Caki2 (cell line): ENCODE data around the gene TMEM108. TPM values are rescaled to one million over a fixed set of nuclear protein-coding genes. Genes with fewer than 3 reads are reported as not detected.

ENCODE experiments used
- DNase-seq: peaks from one replicate; pipeline ENCODE4 v3.0.0-alpha.2; 2015; ENCODE audit warnings: low read depth
- in situ Hi-C: cut with HindIII; loops from 2 replicates; pipeline ENCODE4 v1.10.0; 2016; ENCODE audit warnings: low sequenced_read_pairs, low pct_unique_long_range_greater_than_20kb, mixed read lengths
- total RNA-seq: library from RNA; depleted of rRNA; stranded (reverse); fragments of >200 nt; shearing (Covaris generic); gene quantifications from 2 replicates; pipeline ENCODE4 v1.2.3, GENCODE V29; 2014; ENCODE audit warnings: low replicate concordance

Gene TMEM108
- total RNA-seq, 1 experiment from 2014 or later, result not detected

- no peak for DNase-seq
- in situ Hi-C loops, result no loop called here
Observed at GRCh38 chr3:133404920-133405319, 366.7 kb downstream of the TMEM108 start.

DNA sequence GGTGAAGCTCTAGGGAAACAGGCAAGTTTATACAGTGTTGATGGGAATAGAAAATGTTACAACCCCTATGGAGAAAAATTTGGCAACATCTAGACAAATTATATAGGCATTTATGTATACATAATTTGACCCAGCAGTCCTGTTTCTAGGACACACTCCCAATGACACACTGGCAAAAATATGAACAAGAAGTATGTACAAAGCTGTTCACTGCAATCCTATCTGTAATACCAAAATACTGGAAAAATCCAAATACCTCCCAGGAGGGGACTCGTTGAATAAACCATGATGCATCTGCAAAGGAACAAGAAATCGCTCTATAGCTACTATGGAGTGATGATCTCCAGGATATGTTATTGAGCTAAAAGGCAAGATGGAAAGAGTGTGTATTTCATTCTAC is 370.2 kb downstream of the TMEM108 start:
- DNase-seq, result no peak
- in situ Hi-C loops, result no loop called here

- in situ Hi-C loops, result no loop called here
- peak; percentile 29 for DNase-seq
Observed at GRCh38 chr3:133408961-133409360, 370.8 kb downstream of the TMEM108 start.

DNA sequence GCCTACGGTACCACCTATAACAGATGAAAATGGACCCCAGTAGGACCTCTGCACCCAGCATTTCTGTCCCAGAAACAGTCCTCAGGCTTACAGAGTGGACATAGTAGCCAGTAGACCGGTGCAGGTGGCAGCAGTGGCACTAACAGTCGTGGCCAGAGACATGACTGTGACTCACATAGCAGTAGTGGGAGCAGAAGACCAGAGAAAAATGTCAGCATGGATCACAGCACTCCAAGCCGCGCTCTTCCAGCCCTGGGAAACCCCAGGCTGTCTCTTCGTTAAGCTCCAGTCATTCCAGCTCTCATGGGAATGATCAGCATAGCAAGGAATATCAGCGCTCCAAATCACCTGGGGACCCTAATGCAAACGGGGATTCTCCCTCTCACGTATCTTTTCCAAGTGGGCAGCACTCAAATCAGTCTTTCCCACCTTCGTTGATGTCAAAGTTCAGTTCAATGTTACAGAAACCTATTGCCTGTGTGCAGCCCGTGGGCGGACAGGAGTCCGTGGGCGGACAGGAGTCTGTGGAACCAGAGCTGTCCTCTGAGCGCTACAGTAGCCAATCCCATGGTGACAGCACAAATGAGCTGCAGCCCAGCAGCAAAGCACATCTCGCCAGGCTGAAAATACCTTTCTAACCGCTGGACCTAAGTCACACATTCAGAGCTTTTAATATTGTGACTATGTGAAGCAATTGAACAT is 372.2 kb downstream of the TMEM108 start:
- no peak for DNase-seq
- in situ Hi-C loops, result no loop called here

DNA sequence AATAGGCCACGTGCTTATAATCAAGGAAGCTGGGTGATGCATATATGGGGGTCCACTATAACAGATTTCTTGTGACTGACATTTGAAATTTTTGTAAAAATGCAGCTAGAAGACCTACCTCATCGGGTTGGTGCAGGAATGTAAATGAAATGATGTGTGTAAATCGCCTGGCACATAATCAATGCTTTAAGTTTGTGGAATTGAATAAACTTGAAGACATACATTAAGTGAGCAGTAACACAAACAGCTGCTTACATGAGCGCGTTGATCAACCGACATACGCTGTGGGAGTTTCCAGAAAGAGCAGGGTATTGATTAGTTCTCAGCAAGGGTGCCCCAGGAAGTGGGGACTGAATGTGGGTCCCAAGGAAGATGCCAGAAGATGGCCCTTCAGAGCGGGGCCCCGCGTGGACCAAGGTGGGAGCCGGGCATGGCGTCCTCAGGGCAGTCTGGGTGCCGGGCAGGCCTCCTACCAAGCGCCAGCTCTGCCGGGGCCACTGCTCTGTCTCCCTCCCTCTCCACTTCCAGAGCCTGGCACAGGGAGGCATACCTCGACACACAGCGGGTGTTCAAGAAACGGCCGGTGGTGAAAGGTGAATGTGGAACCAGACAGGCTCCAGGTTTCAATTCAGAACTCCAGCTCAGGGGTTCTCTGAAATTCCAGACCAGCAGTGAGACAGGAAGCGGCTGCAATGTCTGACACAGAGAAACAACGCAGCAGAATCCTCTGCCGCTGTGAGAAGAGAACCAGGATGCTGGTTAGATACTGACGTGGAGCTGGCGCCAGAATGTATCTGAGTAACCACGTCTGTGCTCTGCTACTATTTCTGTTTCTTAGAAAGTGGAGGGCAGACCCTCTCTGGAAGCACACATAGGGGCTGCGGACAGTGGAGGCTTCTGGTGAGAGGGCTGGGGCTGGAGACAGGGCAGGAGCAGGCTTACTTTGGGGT is 374.3 kb downstream of the TMEM108 start:
- no peak for DNase-seq
- in situ Hi-C loops, result no loop called here

- in situ Hi-C loops, result no loop called here
- DNase-seq, result no peak
Observed at GRCh38 chr3:133413161-133414020, 375.2 kb downstream of the TMEM108 start.

- no peak for DNase-seq
- in situ Hi-C loops, result no loop called here
Observed at GRCh38 chr3:133414021-133414392, 375.8 kb downstream of the TMEM108 start.

- in situ Hi-C loops, result no loop called here
- DNase-seq, result no peak
Observed at GRCh38 chr3:133418361-133418760, 380.2 kb downstream of the TMEM108 start.

GRCh38 chr3:133419151-133419909 is 381.1 kb downstream of the TMEM108 start:
- DNase-seq, result no peak

DNA sequence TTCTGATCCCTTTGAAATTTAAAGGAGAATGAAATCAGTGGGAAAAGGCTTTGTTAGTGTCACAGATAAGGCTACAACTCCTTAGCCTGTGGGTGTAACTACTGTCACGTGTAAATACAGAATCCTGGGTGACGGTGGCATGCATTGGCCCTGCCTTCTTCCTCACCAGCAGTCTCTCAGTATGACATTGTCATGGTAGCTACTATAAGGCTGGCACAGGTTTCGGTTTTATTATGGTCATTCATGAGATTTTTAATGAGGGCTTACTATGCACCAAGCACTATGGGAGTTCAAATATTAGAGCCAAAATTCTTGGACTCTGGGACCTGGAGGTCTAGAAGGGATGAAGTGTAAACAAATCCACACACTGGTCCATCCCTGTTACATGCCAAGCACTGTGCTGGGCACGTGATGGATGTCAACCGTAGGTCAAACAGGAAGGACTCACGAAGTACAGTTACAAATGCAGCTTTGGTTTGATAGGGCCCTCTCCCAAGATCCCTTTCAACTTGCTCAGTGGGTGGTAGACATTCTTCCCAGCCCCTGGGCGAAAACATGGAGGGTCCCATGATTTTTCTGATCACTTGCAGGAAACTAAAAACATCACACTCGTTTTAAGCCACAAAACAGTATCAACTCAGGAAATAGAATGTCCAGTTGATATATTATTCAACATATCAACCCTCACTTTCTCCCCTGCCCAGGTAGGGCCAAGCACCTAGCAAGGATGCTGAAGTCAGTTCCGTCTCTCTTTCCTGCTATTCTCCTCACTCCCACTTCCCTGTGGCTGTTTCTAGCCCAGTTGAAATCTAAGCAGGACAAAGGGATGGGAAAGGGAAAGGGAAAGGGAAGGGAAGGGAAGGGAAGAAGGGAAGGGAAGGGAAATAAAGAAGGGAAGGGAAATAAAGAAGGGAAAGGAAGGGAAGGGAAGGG is 387.0 kb downstream of the TMEM108 start:
- no peak for DNase-seq
- in situ Hi-C loops, result no loop called here

More at GRCh38 chr3:133419151-133419909, 381.1 kb downstream of the TMEM108 start:
- in situ Hi-C loops, result no loop called here

DNA sequence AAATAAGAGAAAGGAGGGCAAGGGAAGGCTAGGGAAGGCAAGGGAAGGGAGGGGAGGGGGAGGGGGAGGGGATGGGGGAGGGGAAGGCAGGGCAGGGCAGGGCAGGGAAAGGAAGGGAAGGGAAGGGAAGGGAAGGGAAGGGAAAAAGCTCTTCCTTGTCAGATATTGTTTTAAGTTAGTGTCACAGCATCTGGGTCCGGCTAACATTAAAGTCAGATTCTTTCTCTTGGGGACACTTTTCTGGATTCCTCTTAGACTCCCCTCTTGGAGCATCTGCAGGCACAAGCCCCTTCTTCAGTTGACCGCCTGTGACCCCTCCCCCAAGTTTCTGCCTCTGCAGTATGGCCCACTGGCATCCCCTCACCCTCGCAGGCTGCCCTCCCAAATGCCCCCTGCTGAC is 387.7 kb downstream of the TMEM108 start:
- in situ Hi-C loops, result no loop called here

DNA sequence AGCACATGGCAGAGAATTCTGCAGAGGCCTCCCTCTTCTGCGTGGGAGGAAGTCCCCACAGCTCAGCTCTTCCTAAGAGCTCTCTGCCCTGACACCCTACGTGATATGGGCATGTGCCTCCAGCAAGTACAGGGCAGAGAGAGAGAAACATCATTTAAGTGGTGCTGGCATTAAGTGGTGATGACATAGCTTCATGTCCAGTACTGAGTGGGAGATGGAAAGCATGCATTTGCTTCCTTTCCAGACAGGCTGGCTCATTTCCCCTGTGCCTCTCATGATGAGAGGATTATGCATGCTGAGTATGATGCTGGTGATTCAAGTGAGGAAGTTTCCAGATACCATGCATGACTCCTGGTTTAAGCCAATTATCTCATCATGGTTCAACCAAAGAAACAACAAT is 388.5 kb downstream of the TMEM108 start:
- in situ Hi-C loops, result no loop called here

More for the DNA sequence above, 387.7 kb downstream of the TMEM108 start:
- no peak for DNase-seq

DNA sequence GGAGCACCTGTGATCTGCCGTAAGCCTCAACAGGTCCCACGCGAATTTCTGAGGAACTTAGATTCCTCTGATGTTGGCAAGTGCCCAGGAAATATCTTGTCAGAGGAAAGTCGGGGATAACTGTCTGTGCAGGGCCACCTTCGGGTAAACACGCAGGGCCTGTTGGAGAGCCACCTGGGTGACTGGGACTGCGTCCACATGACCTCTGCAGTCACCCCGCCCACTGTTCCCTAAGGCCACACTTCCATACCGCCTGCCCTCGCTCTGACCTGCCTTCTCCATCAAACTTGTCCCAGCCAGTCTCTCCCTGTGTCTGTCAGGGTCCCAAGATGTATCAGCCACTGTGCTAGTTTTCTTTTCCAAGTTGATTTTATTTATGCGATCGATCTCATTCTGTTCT is 390.4 kb downstream of the TMEM108 start:
- in situ Hi-C loops, result no loop called here
- DNase-seq, result no peak

More for the DNA sequence above, 388.5 kb downstream of the TMEM108 start:
- no peak for DNase-seq

DNA sequence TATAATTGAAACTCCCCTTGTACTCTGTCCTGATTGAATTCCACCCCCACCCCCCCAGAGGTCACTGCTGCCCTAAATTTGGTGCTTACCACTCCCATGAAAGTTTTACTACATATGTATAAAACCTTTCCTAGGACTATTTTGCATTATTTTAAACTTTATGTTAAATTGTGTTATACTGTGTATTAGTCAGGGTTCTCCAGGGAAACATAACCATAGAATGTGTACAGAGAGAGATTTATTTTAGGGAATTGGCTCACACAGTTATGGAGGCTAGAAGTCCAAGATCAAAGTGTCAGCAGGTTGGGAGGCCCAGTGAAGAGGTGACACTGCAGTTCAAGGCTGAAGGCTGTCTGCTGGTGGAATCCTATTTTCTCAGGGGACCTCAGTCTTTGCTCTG is 390.9 kb downstream of the TMEM108 start:
- DNase-seq, result no peak
- in situ Hi-C loops, result no loop called here

DNA sequence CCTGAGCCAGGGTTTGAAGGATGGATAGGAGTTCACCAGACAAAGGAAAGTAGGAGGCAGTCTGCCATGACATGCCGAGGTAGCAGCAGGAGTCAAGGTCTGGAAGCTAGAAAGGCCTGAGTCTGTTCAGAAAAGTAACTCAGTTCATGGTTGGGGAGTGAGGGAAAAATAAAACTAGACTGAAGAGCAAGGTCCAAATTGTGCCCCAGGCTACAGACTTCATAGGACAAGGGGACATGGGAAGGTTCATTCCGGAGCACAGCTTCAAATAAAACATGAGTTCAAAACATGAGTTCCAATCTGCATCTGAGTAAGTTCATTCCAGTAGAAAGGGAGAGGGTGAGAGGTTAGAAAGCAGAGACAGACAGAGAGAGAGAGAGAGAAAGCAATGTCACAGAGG is 401.4 kb downstream of the TMEM108 start:
- in situ Hi-C loops, result no loop called here
- DNase-seq, result no peak

GRCh38 chr3:133440652-133441051 is 402.5 kb downstream of the TMEM108 start:
- in situ Hi-C loops, result no loop called here
- no peak for DNase-seq

DNA sequence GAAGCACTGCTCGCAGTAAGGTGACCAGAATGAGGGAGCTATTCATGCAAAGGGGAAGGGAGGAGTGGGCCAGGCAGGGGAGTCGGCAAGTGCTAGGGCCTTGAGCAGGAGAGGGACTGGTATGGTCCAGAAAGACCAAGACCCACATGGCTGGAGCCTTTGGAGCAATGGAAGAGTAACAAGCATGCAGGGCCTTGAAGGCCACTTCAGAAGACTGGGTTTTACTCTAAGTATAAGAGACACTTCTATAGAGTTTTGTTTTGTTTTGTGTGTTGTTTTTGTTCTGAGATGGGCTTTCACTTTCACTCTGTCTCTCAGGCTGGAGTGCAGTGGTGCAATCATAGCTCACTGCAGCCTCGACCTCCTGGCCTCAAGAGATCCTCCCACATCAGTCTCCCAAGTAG is 403.7 kb downstream of the TMEM108 start:
- no peak for DNase-seq
- in situ Hi-C loops, result no loop called here
